ENCODE measurements around the gene ARHGAP40. TPM values are rescaled to one million over a fixed set of nuclear protein-coding genes. Genes with fewer than 3 reads are reported as not detected.

Gene ARHGAP40
- polyA plus RNA-seq, 1 experiment, result not detected

DNA sequence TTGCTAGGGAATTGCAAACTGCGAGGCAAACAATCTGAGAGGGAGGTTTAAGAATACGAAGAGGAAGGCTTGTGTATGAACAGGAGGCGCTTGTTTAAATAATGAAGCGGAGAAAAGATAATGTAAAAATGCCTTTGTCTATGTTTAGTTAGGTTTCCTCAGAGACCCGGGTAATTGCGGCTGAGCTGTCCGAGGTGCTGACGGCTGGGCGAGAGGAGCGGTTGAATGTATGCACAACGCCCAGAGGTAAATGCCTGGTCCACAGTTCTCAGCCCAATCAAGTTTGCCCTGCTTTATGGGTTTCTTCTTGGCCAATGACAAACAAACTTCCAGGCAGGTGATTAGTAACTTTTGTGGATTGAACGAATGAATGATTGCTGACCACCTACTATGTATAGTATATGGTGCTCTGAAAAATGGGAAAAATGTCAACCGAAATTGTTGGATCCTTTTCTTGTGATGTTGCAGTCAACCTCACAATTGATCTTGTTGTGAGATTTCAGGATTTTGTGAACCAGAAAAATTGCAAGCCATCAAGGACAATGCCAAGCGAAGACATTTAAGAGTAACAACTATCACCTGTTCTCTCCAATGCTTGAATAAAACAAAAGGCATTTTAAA is 84.4 kb downstream of the ARHGAP40 start:
- peak; percentile 6 for DNase-seq (ENCODE audit: low read depth, low spot score)
- Histone ChIP-seq H3K27ac (ENCODE audit: low read depth, low read length) (no peak overlapping the region), H3K4me3 (ENCODE audit: low read depth, low read length) (no peak overlapping the region), H3K27me3 (ENCODE audit: control insufficient read depth, insufficient read depth, low read length) (no peaks in the 10 kb centered on the region), H3K9me3 (ENCODE audit: control insufficient read depth, insufficient read depth, low read length) (no peaks in the 10 kb centered on the region)
- ChIA-PET CTCF (interaction anchor here (1.1 to 1.4 kb wide), 2 partner anchors 45 to 66 kb away, joined by 3 to 4 read pairs; no protein-coding TSS in a partner anchor), POLR2A (no interaction called here)
- TF ChIP-seq, protein P1, sequence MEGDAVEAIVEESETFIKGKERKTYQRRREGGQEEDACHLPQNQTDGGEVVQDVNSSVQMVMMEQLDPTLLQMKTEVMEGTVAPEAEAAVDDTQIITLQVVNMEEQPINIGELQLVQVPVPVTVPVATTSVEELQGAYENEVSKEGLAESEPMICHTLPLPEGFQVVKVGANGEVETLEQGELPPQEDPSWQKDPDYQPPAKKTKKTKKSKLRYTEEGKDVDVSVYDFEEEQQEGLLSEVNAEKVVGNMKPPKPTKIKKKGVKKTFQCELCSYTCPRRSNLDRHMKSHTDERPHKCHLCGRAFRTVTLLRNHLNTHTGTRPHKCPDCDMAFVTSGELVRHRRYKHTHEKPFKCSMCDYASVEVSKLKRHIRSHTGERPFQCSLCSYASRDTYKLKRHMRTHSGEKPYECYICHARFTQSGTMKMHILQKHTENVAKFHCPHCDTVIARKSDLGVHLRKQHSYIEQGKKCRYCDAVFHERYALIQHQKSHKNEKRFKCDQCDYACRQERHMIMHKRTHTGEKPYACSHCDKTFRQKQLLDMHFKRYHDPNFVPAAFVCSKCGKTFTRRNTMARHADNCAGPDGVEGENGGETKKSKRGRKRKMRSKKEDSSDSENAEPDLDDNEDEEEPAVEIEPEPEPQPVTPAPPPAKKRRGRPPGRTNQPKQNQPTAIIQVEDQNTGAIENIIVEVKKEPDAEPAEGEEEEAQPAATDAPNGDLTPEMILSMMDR (IDR thresholded peaks at IDR 0.05; ENCODE audit: low read depth, low read length), result no peak

DNA sequence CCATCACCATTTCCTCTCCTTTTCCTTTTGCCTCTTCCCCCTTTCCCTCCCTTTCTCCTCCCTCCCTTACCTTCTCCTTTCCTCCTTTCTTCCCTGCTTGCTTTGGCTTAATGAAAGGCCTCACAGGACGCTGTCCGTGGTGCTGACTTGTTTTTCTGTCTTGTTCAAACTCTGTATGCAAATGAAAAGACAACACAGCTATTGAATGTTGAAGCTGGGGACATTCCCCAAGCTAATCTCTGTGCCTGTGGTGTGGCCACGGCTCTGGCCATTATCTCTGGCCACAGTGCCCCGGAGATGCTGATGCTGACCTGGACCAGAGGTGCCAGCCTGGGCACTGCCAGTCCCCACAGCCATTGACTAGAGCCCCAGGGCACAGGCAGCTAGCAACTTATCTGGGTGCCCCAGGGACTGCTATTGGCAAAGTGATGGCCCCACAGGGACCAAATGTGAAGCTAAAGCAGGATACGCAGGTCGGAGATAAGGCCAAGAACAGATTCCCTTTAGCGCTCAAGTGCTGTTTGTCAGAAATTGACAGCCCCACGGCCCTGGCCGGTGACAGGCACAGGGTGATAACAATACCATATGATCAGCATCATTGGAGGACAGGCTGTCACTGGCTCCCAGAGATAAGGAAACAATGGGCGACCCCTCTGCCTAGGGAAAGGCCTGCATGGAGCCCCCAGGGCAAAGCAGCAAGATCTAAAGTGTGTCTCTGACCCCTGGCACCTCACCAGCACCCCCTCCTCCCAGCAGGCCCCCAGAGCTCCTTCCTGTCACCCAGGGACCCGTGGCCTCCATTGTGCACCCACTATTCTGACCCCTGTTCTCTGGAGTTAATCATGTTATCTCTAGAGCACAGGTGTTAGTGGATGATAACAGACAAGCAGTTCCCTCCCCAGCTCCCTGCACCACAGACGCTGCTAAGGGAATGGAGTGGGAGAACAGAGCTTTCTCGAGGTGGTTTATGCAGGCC is 91.1 kb downstream of the ARHGAP40 start:
- CTCF ChIA-PET, result interaction anchor here (1.3 kb wide), 1 partner anchor 38 kb away, joined by 4 read pairs; no protein-coding TSS in a partner anchor
- H3K27me3 ChIP-seq (ENCODE audit: control insufficient read depth, insufficient read depth, low read length), result peaks cover 4% of the 10 kb centered on the region
- POLR2A ChIA-PET, result no interaction called here
- peak; percentile 29 for DNase-seq (ENCODE audit: low read depth, low spot score)
- H3K4me3 ChIP-seq (ENCODE audit: low read depth, low read length), result no peak overlapping the region
- no peaks in the 10 kb centered on the region; the same call in 1 of the 2 replicates for H3K9me3 ChIP-seq (ENCODE audit: control insufficient read depth, insufficient read depth, low read length)
- TF ChIP-seq, protein P1 (IDR thresholded peaks at IDR 0.05; ENCODE audit: low read depth, low read length), result no peak
- H3K27ac ChIP-seq (ENCODE audit: low read depth, low read length), result no peak overlapping the region

DNA sequence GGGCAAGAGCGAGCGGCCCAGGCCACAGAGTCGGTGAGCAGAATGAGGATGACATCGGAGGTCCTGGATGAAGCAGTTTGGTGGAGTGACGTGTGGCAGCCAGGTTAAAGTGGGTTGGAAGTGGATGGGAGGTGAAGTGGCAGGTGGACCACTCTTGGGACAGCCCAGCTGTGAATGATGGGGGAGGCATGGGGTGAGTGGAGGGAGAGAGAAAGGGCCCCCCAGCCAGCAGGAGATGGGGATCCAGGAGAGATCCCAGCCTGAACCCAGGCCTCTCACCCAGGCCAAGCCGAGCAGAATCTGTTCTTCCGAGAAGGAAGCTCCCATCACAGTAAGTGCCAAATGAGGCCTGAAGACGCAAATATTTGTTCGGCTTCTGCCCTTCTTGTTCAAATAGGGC is 95.7 kb downstream of the ARHGAP40 start:
- H3K4me3 ChIP-seq (ENCODE audit: low read depth, low read length), result no peak overlapping the region

DNA sequence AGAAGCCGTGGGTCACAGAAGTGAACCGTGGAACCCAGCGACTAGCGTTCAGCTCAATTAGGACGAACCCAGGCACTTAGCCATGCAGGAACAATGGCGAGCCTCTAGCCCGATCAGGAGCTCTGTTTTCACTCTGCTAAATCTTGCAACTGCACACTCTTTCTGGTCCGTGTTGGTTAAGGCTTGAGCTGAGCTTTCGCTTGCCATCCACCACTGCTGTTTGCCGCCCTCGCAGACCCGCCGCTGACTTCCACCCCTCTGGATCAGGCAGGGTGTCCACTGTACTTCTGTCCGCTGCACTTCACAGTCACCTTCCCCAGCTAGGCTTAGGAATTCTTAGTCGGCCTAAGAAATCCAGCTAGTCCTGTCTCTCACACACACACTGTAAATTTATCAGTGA is 96.9 kb downstream of the ARHGAP40 start:
- ChIA-PET CTCF (no interaction called here), POLR2A (no interaction called here)
- TF ChIP-seq, protein P1 (IDR thresholded peaks at IDR 0.05; ENCODE audit: low read depth, low read length), result no peak
- Histone ChIP-seq H3K9me3 (ENCODE audit: control insufficient read depth, insufficient read depth, low read length) (no peaks in the 10 kb centered on the region), H3K27ac (ENCODE audit: low read depth, low read length) (no peak overlapping the region), H3K4me3 (ENCODE audit: low read depth, low read length) (no peak overlapping the region), H3K27me3 (ENCODE audit: control insufficient read depth, insufficient read depth, low read length) (peaks cover 20% of the 10 kb centered on the region)
- no peak for DNase-seq (ENCODE audit: low read depth, low spot score)

More for the DNA sequence above, 95.7 kb downstream of the ARHGAP40 start:
- TF ChIP-seq, protein P1 (IDR thresholded peaks at IDR 0.05; ENCODE audit: low read depth, low read length), result no peak
- DNase-seq (ENCODE audit: low read depth, low spot score), result no peak
- H3K27me3 ChIP-seq (ENCODE audit: control insufficient read depth, insufficient read depth, low read length), result peaks cover 11% of the 10 kb centered on the region
- ChIA-PET POLR2A (no interaction called here), CTCF (no interaction called here)
- no peaks in the 10 kb centered on the region; the same call in 1 of the 2 replicates for H3K9me3 ChIP-seq (ENCODE audit: control insufficient read depth, insufficient read depth, low read length)
- H3K27ac ChIP-seq (ENCODE audit: low read depth, low read length), result no peak overlapping the region

DNA sequence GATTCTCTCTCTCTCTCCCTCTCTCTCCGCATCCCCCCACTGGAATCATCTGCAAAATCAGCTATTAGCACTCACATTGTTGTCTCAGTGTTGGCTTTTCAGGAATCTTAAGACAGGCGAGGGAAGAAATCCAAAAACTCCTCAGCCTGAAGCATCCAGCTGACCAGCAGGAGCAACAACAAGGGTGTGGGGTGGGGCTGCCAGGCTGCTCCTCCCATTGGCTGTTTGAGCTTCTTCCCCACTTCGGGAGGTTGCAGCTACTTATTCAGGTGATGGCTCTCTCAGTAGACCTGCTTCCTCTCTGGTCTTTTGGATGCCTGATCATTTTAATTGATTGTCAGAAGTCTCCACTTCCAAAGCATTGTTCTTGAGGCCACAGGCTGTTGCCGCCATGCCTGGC is 98.5 kb downstream of the ARHGAP40 start:
- TF ChIP-seq, protein P1 (IDR thresholded peaks at IDR 0.05; ENCODE audit: low read depth, low read length), result no peak
- peaks cover 20% of the 10 kb centered on the region for H3K27me3 ChIP-seq (ENCODE audit: control insufficient read depth, insufficient read depth, low read length)
- H3K9me3 ChIP-seq (ENCODE audit: control insufficient read depth, insufficient read depth, low read length), result no peaks in the 10 kb centered on the region
- CTCF ChIA-PET, result no interaction called here
- no peak for DNase-seq (ENCODE audit: low read depth, low spot score)
- POLR2A ChIA-PET, result no interaction called here
- H3K27ac ChIP-seq (ENCODE audit: low read depth, low read length), result peak overlapping the region; percentile 11
- H3K4me3 ChIP-seq (ENCODE audit: low read depth, low read length), result no peak overlapping the region

Measured in AG04450 (cell line).